HG03520 (cell line): ENCODE results near the gene CMPK1.

Source experiments
- ATAC-seq: cut with Tn5 transposase; IDR thresholded peaks from one replicate; pipeline ENCODE4 v1.9.1; 2021; ENCODE audit warnings: mild to moderate bottlenecking, moderate library complexity; ENCODE audit not compliant: unreplicated experiment

CMPK1 gene

DNA sequence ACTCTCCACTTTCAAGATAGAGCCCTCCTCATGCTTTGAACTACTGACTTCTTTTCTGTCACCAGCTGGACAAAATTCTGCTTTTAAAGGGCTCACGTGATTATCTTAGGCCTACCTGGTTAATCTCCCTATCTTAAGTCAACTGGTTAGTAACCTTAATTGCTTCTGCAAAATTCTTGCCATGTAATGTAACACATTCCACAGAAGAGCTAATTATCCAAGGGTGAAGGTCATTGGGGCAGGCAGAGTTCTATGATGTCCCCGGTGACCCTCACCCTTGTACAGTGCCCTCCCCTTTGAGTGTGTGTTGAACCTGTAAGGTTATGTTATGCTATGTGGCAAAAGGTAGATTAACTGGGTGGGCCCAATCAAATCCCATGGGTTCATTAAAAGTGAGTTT lies 57.3 kb downstream of the CMPK1 start:
- no peak for ATAC-seq

DNA sequence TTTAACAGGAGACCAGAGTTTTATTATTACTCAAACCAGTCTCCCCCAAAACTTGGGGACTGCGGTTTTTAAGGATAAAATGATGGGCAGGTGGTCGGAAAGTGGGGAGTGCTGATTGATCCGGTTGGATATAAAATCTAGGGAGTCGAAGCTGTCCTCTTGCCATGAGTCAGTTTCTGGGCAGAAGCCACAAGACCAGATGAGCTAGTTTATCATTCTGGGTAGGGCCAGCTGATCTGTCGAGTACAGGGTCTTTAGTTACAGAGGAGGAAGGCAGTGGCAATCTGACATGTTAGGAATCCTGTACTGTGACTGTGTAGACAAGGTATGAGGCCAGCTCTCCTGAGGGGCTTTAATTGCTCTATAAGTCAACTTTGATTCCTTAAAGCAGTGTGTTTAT lies 59.6 kb downstream of the CMPK1 start:
- no peak for ATAC-seq

DNA sequence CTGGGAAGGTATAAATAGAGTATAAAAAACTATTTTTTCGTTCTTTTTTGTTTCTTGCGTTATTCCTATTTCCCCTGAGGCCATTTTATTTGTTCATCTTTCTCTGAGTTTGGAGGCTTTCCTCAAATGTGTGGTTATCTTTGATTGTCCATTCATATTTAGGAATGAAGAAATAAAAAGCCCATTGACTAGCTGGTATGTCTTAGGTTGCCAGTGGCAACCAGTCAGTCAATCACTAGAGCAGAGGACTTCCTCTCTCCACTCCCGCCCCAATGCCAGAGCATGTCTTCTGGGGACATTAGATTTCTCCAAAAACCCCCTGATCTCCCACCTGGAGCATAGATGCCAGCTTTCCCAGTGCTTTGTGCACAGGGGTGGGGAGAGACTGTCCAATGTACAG lies 61.8 kb downstream of the CMPK1 start:
- ATAC-seq, result no peak

DNA sequence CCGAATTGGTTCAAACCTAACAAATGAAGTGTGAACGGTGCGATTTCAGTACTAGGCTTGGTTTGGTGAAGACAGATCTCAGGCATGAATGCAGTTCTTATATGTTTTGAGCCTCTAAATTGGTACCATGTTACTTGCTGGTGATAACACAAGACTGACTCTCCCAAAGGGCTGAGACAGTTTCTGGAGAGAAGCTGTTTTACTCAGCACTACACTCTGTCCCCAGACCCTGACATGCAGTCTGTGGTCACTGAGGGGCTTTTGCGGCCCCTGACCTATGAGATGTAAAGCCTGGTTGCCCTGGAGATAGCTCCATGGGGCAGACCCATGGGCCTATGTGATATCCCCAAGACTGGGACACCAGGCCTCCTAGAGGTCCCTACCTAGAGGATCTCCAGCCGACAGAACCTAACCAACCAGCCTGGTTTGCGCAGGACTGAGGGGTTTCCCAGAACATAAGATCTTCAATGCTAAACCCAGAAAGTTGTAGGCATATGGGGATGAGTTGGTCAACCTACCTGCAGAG lies 63.1 kb downstream of the CMPK1 start:
- no peak for ATAC-seq

GRCh38 chr1:47399138-47399845 lies 65.7 kb downstream of the CMPK1 start:
- no peak for ATAC-seq

GRCh38 chr1:47399846-47400155 lies 66.2 kb downstream of the CMPK1 start:
- no peak for ATAC-seq

DNA sequence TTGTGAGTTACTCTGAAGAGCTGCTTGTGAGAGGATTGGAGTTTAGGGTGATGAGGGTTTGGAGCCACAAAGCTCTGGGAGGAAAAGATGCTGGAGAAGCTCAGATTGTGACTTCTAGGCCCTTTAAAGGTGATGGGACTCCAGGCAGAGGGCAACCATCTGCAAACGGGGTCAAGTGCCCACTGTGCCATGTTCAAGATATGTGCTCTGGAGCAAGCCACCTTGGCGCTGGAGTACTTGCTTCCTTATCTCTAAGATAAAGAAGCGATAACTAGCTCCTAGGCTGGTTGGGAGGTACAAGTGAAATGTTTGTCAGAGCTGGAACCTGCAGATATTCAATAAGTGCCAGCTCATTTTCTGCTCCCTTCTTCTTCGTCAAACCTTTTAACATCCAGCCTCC lies 68.2 kb downstream of the CMPK1 start:
- no peak for ATAC-seq

GRCh38 chr1:47402591-47402990 lies 69.0 kb downstream of the CMPK1 start:
- ATAC-seq, result no peak

DNA sequence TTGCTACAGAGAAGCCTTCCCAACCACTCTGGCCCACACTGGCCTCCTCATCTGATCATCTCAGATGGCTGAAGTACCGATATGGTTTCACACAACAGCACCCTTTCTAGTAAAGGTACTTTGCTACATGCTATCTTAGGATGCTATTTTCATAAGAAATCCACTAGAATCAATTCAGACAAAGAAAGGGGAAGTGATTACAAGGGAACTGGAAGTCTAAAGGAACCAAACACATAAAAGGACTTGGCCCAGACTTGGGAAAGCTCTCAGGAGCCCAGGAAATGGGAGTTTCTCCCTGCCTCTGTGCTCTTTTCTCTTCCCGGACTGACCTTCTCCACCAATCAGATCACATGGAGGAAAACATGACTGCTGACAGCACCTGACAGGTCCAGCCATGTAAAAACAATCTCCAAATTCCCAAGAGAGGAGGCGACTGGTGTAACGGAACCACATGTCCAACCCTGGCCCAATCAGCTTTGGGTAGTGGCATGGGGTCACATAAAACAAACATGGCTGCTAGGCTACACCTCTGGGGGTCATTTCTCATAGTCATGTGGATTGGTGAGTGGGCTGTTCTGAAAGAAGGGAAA lies 69.8 kb downstream of the CMPK1 start:
- ATAC-seq, result no peak

DNA sequence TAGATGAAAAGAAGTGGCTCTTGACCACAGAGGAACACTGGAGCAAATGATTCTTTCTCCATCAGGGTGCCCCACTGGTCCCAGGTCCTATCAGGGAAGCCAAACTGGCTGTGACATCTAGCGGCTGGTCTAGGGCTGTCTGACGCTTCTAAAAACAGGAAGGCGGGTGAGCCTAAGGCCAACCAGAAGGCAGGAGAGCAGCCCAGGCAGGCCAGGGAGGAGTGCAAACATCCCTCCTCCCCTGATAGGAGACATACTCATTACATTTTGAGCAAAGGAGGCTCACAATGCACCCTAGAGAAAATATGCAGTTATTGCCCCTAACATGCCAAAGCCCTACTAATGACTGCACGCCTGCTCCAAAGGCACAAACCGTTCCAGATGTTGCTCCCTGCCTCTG lies 72.1 kb downstream of the CMPK1 start:
- ATAC-seq, result no peak

- ATAC-seq, result no peak
Observed at GRCh38 chr1:47406966-47407365, 73.4 kb downstream of the CMPK1 start.

GRCh38 chr1:47407481-47407880 lies 73.9 kb downstream of the CMPK1 start:
- ATAC-seq, result no peak

GRCh38 chr1:47409311-47410067 lies 75.9 kb downstream of the CMPK1 start:
- ATAC-seq, result no peak

DNA sequence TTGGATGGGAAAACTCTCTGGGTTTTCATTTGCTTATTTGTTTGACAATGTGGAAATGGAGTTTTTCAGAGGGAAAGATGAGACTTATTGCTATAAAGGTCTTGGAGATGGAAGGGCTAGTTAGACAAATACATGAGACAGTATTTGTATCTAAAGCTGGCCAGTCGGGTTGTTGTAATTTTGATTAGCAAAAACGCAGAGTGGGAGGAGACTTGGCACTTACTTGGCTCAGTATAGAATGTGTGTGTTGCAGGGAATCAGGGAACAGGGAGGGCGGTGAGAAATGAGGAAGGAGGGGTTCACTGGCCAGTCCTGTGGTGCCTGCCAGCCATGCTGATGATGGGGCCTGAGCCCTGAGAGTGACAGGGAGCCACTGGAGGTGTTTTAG lies 76.5 kb downstream of the CMPK1 start:
- no peak for ATAC-seq

GRCh38 chr1:47411436-47411835 lies 77.8 kb downstream of the CMPK1 start:
- no peak for ATAC-seq

DNA sequence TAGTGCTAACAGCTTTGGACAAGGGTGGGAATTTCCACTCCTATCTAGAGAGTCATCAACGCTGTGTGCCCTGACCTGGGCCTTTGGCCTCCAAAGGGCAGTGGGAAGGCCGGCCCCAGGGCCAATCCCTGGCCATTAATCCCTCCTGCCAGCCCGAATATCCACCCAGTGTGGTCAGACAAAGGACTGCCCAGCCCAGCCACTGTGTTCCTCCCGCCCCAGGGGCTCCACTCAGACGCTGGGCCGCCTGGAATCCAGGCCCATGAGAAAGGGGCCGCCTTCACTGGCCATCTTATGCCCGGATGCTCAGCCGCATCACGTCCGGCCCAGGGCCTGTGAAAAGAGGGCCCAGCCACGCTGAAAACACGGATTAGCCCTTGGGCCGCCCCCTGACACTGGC lies 78.8 kb downstream of the CMPK1 start:
- ATAC-seq, result no peak

DNA sequence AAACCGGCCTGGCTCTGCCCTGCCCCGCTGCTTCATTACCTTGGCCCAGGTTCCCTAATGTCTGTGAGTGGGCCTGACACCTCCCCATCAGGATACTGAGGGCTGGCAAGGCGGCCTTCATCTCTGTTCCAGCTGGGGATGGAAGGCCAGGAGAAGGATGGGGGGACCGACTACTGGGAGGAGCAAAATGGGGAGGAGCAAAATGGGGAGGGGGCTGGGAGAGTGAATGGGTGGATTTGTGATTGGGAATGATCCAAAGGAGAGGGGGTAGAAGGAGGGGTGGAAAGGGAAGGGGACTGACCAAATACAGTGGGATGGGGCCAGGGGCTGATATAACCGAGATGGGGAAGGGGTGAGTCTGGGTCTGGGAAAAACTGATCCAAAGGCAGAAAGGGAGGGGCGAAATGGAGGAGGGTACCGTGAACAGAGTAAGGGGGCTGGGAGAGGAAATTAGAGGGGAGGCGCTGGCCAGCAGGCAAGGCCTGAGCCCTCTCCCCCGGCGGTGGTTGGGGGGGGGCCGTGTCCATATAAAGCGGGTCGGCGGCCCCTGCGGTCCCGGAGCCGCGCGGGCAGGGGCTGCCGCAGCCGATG lies 82.2 kb downstream of the CMPK1 start, which contains the start of gene FOXE3:
Gene FOXE3, plus strand, starts transcription at position 558 of the 591 bp plus-strand sequence. Its CDS starts 31 bp downstream, at position 589.
- no peak for ATAC-seq

DNA sequence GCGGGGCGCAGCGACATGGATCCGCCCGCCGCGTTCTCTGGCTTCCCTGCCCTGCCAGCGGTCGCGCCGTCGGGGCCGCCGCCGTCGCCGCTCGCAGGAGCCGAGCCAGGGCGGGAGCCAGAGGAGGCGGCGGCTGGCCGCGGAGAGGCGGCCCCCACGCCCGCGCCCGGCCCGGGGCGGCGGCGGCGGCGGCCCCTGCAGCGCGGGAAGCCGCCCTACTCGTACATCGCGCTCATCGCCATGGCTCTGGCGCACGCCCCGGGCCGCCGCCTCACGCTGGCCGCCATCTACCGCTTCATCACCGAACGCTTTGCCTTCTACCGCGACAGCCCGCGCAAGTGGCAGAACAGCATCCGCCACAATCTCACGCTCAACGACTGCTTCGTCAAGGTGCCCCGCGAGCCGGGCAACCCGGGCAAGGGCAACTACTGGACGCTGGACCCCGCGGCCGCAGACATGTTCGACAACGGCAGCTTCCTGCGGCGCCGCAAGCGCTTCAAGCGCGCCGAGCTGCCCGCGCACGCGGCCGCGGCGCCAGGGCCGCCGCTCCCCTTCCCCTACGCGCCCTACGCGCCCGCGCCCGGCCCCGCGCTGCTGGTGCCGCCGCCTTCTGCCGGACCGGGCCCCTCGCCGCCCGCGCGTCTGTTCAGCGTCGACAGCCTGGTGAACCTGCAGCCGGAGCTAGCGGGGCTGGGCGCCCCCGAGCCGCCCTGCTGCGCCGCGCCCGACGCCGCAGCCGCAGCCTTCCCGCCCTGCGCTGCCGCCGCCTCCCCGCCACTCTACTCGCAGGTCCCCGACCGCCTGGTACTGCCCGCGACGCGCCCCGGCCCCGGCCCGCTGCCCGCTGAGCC lies 83.0 kb downstream of the CMPK1 start:
- no peak for ATAC-seq

GRCh38 chr1:47417170-47418044 lies 83.8 kb downstream of the CMPK1 start:
- no peak for ATAC-seq

- ATAC-seq, result no peak
Observed at GRCh38 chr1:47418122-47418521, 84.5 kb downstream of the CMPK1 start.
